ENCODE measurements around the gene GATA5. TPM values are rescaled to one million over a fixed set of nuclear protein-coding genes. Genes with fewer than 3 reads are reported as not detected.

Gene GATA5
- polyA plus RNA-seq, 2 donors, result 0.01 to 0.04 TPM

GRCh38 chr20:62422636-62423325, 53.0 kb downstream of the GATA5 start:
- no peak overlapping the region for H3K4me3 ChIP-seq (ENCODE audit: low read depth in 1 of 2, low read length in 2 of 2)
- H3K36me3 ChIP-seq (ENCODE audit: control insufficient read depth in 2 of 2, insufficient read depth in 2 of 2, low read length in 1 of 2), result peaks cover 0 to 15% of the 10 kb centered on the region in 2 donors
- H3K9me3 ChIP-seq (ENCODE audit: control insufficient read depth in 2 of 2, insufficient read depth in 1 of 2, low read depth in 1 of 2, low read length in 1 of 2), result peaks cover 0 to 7% of the 10 kb centered on the region in 2 donors
- H3K4me1 ChIP-seq (ENCODE audit: control insufficient read depth in 2 of 2, insufficient read depth in 2 of 2, low read length in 1 of 2), result peaks cover 2 to 26% of the 10 kb centered on the region in 2 donors
- no peak overlapping the region for H3K27ac ChIP-seq (ENCODE audit: low read depth in 2 of 2, low read length in 1 of 2)
- no peaks in the 10 kb centered on the region for H3K27me3 ChIP-seq (ENCODE audit: control insufficient read depth in 1 of 2, insufficient read depth in 2 of 2, low read length in 2 of 2)
- WGBS, 2 donors, result 85 to 86% methylated on average over 20 of the region's 20 CpGs

- H3K4me1 ChIP-seq (ENCODE audit: control insufficient read depth in 2 of 2, insufficient read depth in 2 of 2, low read length in 1 of 2), result peaks cover under 1 to 24% of the 10 kb centered on the region in 2 donors
- H3K36me3 ChIP-seq (ENCODE audit: control insufficient read depth in 2 of 2, insufficient read depth in 2 of 2, low read length in 1 of 2), result peaks cover 0 to 19% of the 10 kb centered on the region in 2 donors
- no peaks in the 10 kb centered on the region for H3K27me3 ChIP-seq (ENCODE audit: control insufficient read depth in 1 of 2, insufficient read depth in 2 of 2, low read length in 2 of 2)
- no peak overlapping the region for H3K27ac ChIP-seq (ENCODE audit: low read depth in 2 of 2, low read length in 1 of 2)
- H3K4me3 ChIP-seq (ENCODE audit: low read depth in 1 of 2, low read length in 2 of 2), result no peak overlapping the region
- 88 to 93% methylated on average over 6 of the region's 6 CpGs for WGBS, 2 donors
- peaks cover 0 to 11% of the 10 kb centered on the region in 2 donors for H3K9me3 ChIP-seq (ENCODE audit: control insufficient read depth in 2 of 2, insufficient read depth in 1 of 2, low read depth in 1 of 2, low read length in 1 of 2)
These were observed 54.1 kb downstream of the GATA5 start for GRCh38 chr20:62421716-62421990.

- Histone ChIP-seq H3K27ac (ENCODE audit: low read depth in 2 of 2, low read length in 1 of 2) (no peak overlapping the region), H3K4me1 (ENCODE audit: control insufficient read depth in 2 of 2, insufficient read depth in 2 of 2, low read length in 1 of 2) (peaks cover 0 to 19% of the 10 kb centered on the region in 2 donors), H3K4me3 (ENCODE audit: low read depth in 1 of 2, low read length in 2 of 2) (no peak overlapping the region), H3K36me3 (ENCODE audit: control insufficient read depth in 2 of 2, insufficient read depth in 2 of 2, low read length in 1 of 2) (peaks cover 0 to 19% of the 10 kb centered on the region in 2 donors), H3K9me3 (ENCODE audit: control insufficient read depth in 2 of 2, insufficient read depth in 1 of 2, low read depth in 1 of 2, low read length in 1 of 2) (peaks cover 0 to 11% of the 10 kb centered on the region in 2 donors), H3K27me3 (ENCODE audit: control insufficient read depth in 1 of 2, insufficient read depth in 2 of 2, low read length in 2 of 2) (no peaks in the 10 kb centered on the region)
- 88 to 90% methylated on average over 24 of the region's 24 CpGs for WGBS, 2 donors
These were observed 54.7 kb downstream of the GATA5 start for GRCh38 chr20:62420846-62421715.

GRCh38 chr20:62419759-62420158, 56.0 kb downstream of the GATA5 start:
- Histone ChIP-seq H3K36me3 (ENCODE audit: control insufficient read depth in 2 of 2, insufficient read depth in 2 of 2, low read length in 1 of 2) (peaks cover 0 to 15% of the 10 kb centered on the region in 2 donors), H3K27ac (ENCODE audit: low read depth in 2 of 2, low read length in 1 of 2) (no peak overlapping the region), H3K4me3 (ENCODE audit: low read depth in 1 of 2, low read length in 2 of 2) (no peak overlapping the region), H3K9me3 (ENCODE audit: control insufficient read depth in 2 of 2, insufficient read depth in 1 of 2, low read depth in 1 of 2, low read length in 1 of 2) (peaks cover 0 to 11% of the 10 kb centered on the region in 2 donors), H3K4me1 (ENCODE audit: control insufficient read depth in 2 of 2, insufficient read depth in 2 of 2, low read length in 1 of 2) (peaks cover 0 to 11% of the 10 kb centered on the region in 2 donors), H3K27me3 (ENCODE audit: control insufficient read depth in 1 of 2, insufficient read depth in 2 of 2, low read length in 2 of 2) (no peaks in the 10 kb centered on the region)
- 66 to 73% methylated on average over 9 of the region's 9 CpGs for WGBS, 2 donors

- 75 to 79% methylated on average over 17 to 19 of the region's 19 CpGs for WGBS, 2 donors
- H3K9me3 ChIP-seq (ENCODE audit: control insufficient read depth in 2 of 2, insufficient read depth in 1 of 2, low read depth in 1 of 2, low read length in 1 of 2), result peaks cover 0 to 11% of the 10 kb centered on the region in 2 donors
- no peak overlapping the region for H3K4me3 ChIP-seq (ENCODE audit: low read depth in 1 of 2, low read length in 2 of 2)
- no peaks in the 10 kb centered on the region for H3K27me3 ChIP-seq (ENCODE audit: control insufficient read depth in 1 of 2, insufficient read depth in 2 of 2, low read length in 2 of 2)
- H3K27ac ChIP-seq (ENCODE audit: low read depth in 2 of 2, low read length in 1 of 2), result no peak overlapping the region
- peaks cover 0 to 15% of the 10 kb centered on the region in 2 donors for H3K36me3 ChIP-seq (ENCODE audit: control insufficient read depth in 2 of 2, insufficient read depth in 2 of 2, low read length in 1 of 2)
- peaks cover 0 to 8% of the 10 kb centered on the region in 2 donors for H3K4me1 ChIP-seq (ENCODE audit: control insufficient read depth in 2 of 2, insufficient read depth in 2 of 2, low read length in 1 of 2)
These were observed 56.9 kb downstream of the GATA5 start for GRCh38 chr20:62418709-62419487.

GRCh38 chr20:62417981-62418708, 57.6 kb downstream of the GATA5 start:
- WGBS, 2 donors, result 77 to 78% methylated on average over 25 of the region's 25 CpGs
- Histone ChIP-seq H3K4me3 (ENCODE audit: low read depth in 1 of 2, low read length in 2 of 2) (no peak overlapping the region), H3K4me1 (ENCODE audit: control insufficient read depth in 2 of 2, insufficient read depth in 2 of 2, low read length in 1 of 2) (peaks cover 0 to 8% of the 10 kb centered on the region in 2 donors), H3K36me3 (ENCODE audit: control insufficient read depth in 2 of 2, insufficient read depth in 2 of 2, low read length in 1 of 2) (peaks cover 0 to 15% of the 10 kb centered on the region in 2 donors), H3K27me3 (ENCODE audit: control insufficient read depth in 1 of 2, insufficient read depth in 2 of 2, low read length in 2 of 2) (no peaks in the 10 kb centered on the region), H3K27ac (ENCODE audit: low read depth in 2 of 2, low read length in 1 of 2) (no peak overlapping the region), H3K9me3 (ENCODE audit: control insufficient read depth in 2 of 2, insufficient read depth in 1 of 2, low read depth in 1 of 2, low read length in 1 of 2) (peaks cover 0 to 11% of the 10 kb centered on the region in 2 donors)

- Histone ChIP-seq H3K27ac (ENCODE audit: low read depth in 2 of 2, low read length in 1 of 2) (no peak overlapping the region), H3K36me3 (ENCODE audit: control insufficient read depth in 2 of 2, insufficient read depth in 2 of 2, low read length in 1 of 2) (peaks cover 0 to 15% of the 10 kb centered on the region in 2 donors), H3K9me3 (ENCODE audit: control insufficient read depth in 2 of 2, insufficient read depth in 1 of 2, low read depth in 1 of 2, low read length in 1 of 2) (peaks cover 0 to 10% of the 10 kb centered on the region in 2 donors), H3K27me3 (ENCODE audit: control insufficient read depth in 1 of 2, insufficient read depth in 2 of 2, low read length in 2 of 2) (no peaks in the 10 kb centered on the region), H3K4me1 (ENCODE audit: control insufficient read depth in 2 of 2, insufficient read depth in 2 of 2, low read length in 1 of 2) (peaks cover 0 to 8% of the 10 kb centered on the region in 2 donors), H3K4me3 (ENCODE audit: low read depth in 1 of 2, low read length in 2 of 2) (no peak overlapping the region)
- 85 to 88% methylated on average over 43 of the region's 43 CpGs for WGBS, 2 donors
These were observed 58.9 kb downstream of the GATA5 start for GRCh38 chr20:62416651-62417637.

GRCh38 chr20:62415354-62416111, 60.3 kb downstream of the GATA5 start:
- Histone ChIP-seq H3K36me3 (ENCODE audit: control insufficient read depth in 2 of 2, insufficient read depth in 2 of 2, low read length in 1 of 2) (peaks cover 0 to 8% of the 10 kb centered on the region in 2 donors), H3K4me1 (ENCODE audit: control insufficient read depth in 2 of 2, insufficient read depth in 2 of 2, low read length in 1 of 2) (peaks cover 0 to under 1% of the 10 kb centered on the region in 2 donors), H3K9me3 (ENCODE audit: control insufficient read depth in 2 of 2, insufficient read depth in 1 of 2, low read depth in 1 of 2, low read length in 1 of 2) (peaks cover 0 to 4% of the 10 kb centered on the region in 2 donors), H3K4me3 (ENCODE audit: low read depth in 1 of 2, low read length in 2 of 2) (no peak overlapping the region), H3K27me3 (ENCODE audit: control insufficient read depth in 1 of 2, insufficient read depth in 2 of 2, low read length in 2 of 2) (no peaks in the 10 kb centered on the region), H3K27ac (ENCODE audit: low read depth in 2 of 2, low read length in 1 of 2) (no peak overlapping the region)
- WGBS, 2 donors, result 82 to 83% methylated on average over 23 to 24 of the region's 24 CpGs

Data from esophagus (tissue), 2 donors.